Pancreas (tissue), 10 donors: ENCODE data around the gene PPIL1. TPM values are rescaled to one million over a fixed set of nuclear protein-coding genes. Genes with fewer than 3 reads are reported as not detected.
A peak's percentile ranks its signal among the peaks of the same experiment; 100 is the strongest.

Experiments
- ATAC-seq, 4 donors: fragments of 200-7000 bp; cut with Tn5 transposase; one replicate each; pipeline versions ENCODE4 v1.8.0 to v1.9.1; 2020; ENCODE audit warnings: mild to moderate bottlenecking in 4 of 4, moderate library complexity in 4 of 4
- DNase-seq, 6 donors: peaks; one replicate each; pipeline ENCODE4 v3.0.0-alpha.2; 2020
- FAIRE-seq: peaks from 2 replicates; lab custom pipeline; 2012; peaks lifted over from hg19 to GRCh38; lab: Jason Lieb, UNC
- H3K27ac ChIP-seq, 4 donors: fragments of 200-600 bp; sonication (generic); 1 replicate in 3 of 4; 2 replicates in 1 of 4; pipeline versions ENCODE4 v1.5.0 to v1.8.0; 2020
- H3K27me3 ChIP-seq, 4 donors: fragments of 200-600 bp; one replicate each; pipeline ENCODE4 v1.8.0; 2021
- H3K36me3 ChIP-seq, 3 donors: fragments of 200-600 bp; sonication (generic) in 1 of 3; one replicate each; pipeline versions ENCODE4 v1.5.0 to v1.8.0; 2020 to 2021
- H3K4me1 ChIP-seq, 3 donors: fragments of 200-600 bp; one replicate each; pipeline ENCODE4 v1.8.0; 2021
- H3K4me3 ChIP-seq, 4 donors: fragments of 200-600 bp; sonication (generic) in 2 of 4; one replicate each; pipeline versions ENCODE4 v1.5.0 to v1.8.0; 2020 to 2021
- H3K9me3 ChIP-seq, 4 donors: fragments of 200-600 bp; one replicate each; pipeline ENCODE4 v1.8.0; 2021
- WGBS, 2 donors: extraction: QIAGEN DNeasy Blood & Tissue Kit; methylation state at CpG; one replicate each; pipeline ENCODE4 v1.1.7; 2013; 5-methylcytosine and 5-hydroxymethylcytosine counted together
- intact Hi-C, 3 donors: fragments of 100-400 bp; cut with DNase I; formaldehyde crosslinking; loops; one replicate each; pipeline versions ENCODE4 v1.11.1 to v1.14.2; 2022
- polyA plus RNA-seq, 2 donors: library from polyadenylated mRNA; stranded (reverse); fragments of 200-250 nt; gene quantifications; one replicate each; pipeline ENCODE4 v1.2.3, GENCODE V29; 2013
- total RNA-seq, 6 donors: library from RNA; stranded (reverse); fragmentation: NEBNext Ultra II Directional in 4 of 6; extraction: Animal tissue kit (Norgen Biotek cat#: 25700) in 4 of 6; gene quantifications; one replicate each; pipeline versions ENCODE4 v1.2.1 to v1.2.4, GENCODE V29; 2021 to 2023
- TF ChIP-seq, protein P1 (sequence below), 4 donors: fragments of 200-600 bp; sonication (generic) in 3 of 4; IDR thresholded peaks; one replicate each; pipeline versions ENCODE4 v1.5.0 to v1.8.0; 2021; ENCODE audit warnings: antibody characterized with exemption in 4 of 4
- donor health status: healthy with polysubstance abuse.
- donor health status: DM: no; HTN: no; CAD: no; lungs with moderate emphysema.
- donor health status: DM: no; HTN: no; CAD: no.
- donor health status: control.
- donor health status: control.
- donor health status: Bipolar disorder and iron deficiency.
- donor health status: DM: yes; HTN: yes; CAD: no.
- donor health status: DM: no; HTN: no; CAD: no.
- donor health status: DM: no; HTN: no; CAD: no.
- donor health status: DM: yes; HTN: yes; CAD: no.

The PPIL1 gene
- total and polyA plus RNA-seq, 8 donors: 5.1 to 13.1 (median 8.7) TPM

DNA sequence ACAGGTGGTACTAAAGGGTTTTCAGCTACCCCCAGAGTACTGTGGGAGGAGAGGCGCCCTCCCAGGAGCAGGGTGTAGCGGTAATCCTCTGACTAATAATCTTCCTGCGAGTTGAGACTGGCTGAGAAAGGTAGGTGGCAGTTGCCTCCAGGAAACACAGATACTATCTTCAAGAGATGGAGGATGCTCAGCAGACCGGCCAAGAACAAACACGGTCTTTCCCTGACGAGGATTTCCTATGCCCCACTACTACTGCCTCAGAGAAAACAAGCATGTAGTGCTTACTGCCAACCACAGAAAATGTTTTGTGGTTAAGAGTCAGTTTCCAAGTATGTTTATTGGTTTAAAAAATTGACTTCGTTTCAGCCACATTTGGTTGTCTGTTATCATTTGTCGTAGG is 38.0 kb upstream of the PPIL1 start:
- no peak overlapping the region for H3K27ac ChIP-seq

GRCh38 chr6:36912030-36912454 is 37.4 kb upstream of the PPIL1 start:
- Histone ChIP-seq H3K36me3 (peaks cover 0 to 22% (median 0%) of the 10 kb centered on the region in 3 donors), H3K4me1 (peaks cover 16 to 24% (median 24%) of the 10 kb centered on the region in 3 donors), H3K4me3 (no peak overlapping the region), H3K9me3 (no peaks in the 10 kb centered on the region), H3K27ac (no peak overlapping the region), H3K27me3 (no peaks in the 10 kb centered on the region)
- whole genome bisulfite sequencing, 2 donors: 85 to 89% methylated on average over 4 of the region's 4 CpGs
- ATAC-seq (no peak), DNase-seq (no peak), FAIRE-seq (no peak)
- intact Hi-C loops: no loop called here
- TF ChIP-seq, protein P1, sequence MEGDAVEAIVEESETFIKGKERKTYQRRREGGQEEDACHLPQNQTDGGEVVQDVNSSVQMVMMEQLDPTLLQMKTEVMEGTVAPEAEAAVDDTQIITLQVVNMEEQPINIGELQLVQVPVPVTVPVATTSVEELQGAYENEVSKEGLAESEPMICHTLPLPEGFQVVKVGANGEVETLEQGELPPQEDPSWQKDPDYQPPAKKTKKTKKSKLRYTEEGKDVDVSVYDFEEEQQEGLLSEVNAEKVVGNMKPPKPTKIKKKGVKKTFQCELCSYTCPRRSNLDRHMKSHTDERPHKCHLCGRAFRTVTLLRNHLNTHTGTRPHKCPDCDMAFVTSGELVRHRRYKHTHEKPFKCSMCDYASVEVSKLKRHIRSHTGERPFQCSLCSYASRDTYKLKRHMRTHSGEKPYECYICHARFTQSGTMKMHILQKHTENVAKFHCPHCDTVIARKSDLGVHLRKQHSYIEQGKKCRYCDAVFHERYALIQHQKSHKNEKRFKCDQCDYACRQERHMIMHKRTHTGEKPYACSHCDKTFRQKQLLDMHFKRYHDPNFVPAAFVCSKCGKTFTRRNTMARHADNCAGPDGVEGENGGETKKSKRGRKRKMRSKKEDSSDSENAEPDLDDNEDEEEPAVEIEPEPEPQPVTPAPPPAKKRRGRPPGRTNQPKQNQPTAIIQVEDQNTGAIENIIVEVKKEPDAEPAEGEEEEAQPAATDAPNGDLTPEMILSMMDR (IDR thresholded peaks at IDR 0.05): no peak

More for the DNA sequence above, 38.0 kb upstream of the PPIL1 start:
- 87 to 89% methylated on average over 8 of the region's 8 CpGs for WGBS, 2 donors
- peaks cover 0 to 28% (median 0%) of the 10 kb centered on the region in 3 donors for H3K36me3 ChIP-seq
- H3K4me3 ChIP-seq: no peak overlapping the region
- FAIRE-seq: no peak
- H3K27me3 ChIP-seq: no peaks in the 10 kb centered on the region
- H3K4me1 ChIP-seq: peaks cover 10 to 19% (median 19%) of the 10 kb centered on the region in 3 donors
- ATAC-seq: no peak
- no peaks in the 10 kb centered on the region for H3K9me3 ChIP-seq
- no peak for DNase-seq
- TF ChIP-seq, protein P1 (IDR thresholded peaks at IDR 0.05): no peak
- intact Hi-C loops: no loop called here

GRCh38 chr6:36908747-36909146 is 34.1 kb upstream of the PPIL1 start:
- Histone ChIP-seq H3K27ac (peak overlapping the region in 2 of 4 donors; percentile 80 to 81), H3K27me3 (no peaks in the 10 kb centered on the region), H3K4me3 (no peak overlapping the region), H3K9me3 (no peaks in the 10 kb centered on the region), H3K36me3 (no peaks in the 10 kb centered on the region), H3K4me1 (peaks cover 30 to 38% (median 35%) of the 10 kb centered on the region in 3 donors)
- WGBS, 2 donors: 76 to 80% methylated on average over 2 of the region's 2 CpGs
- FAIRE-seq: no peak
- TF ChIP-seq, protein P1 (IDR thresholded peaks at IDR 0.05): no peak
- ATAC-seq: no peak
- DNase-seq: no peak
- intact Hi-C loops: loop anchor here in 1 of 3 donors (10.0 kb wide), 1 partner anchor 66 kb away; no protein-coding TSS in a partner anchor

DNA sequence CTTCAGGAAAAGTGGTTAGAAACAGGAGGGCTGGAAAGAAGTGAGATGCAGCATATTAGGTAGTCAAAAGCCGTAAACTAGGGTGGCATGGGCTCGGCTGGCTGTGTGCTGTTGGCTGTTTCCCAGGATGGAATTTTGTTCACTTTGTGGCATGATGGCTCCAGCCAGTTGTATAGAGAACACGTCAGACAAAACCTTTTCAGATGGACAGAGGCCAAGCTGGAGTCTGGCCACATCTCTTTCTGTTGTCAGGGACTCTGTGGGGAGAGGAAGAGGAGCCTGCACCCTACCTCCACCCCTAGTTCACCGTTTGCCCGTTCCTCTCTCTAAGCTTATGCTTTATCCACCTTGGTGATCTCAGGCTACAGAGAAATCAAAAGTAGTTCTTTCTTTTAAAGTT is 33.2 kb upstream of the PPIL1 start:
- peak overlapping the region; percentile 1 to 81 (median 70) for H3K27ac ChIP-seq
- ATAC-seq: peak; percentile 61 to 93 (median 76)
- WGBS, 2 donors: 8 to 15% methylated on average over 5 of the region's 5 CpGs

More for the DNA sequence above, 33.2 kb upstream of the PPIL1 start:
- Histone ChIP-seq H3K27me3 (no peaks in the 10 kb centered on the region), H3K9me3 (no peaks in the 10 kb centered on the region), H3K4me1 (peaks cover 27 to 36% (median 30%) of the 10 kb centered on the region in 3 donors), H3K4me3 (no peak overlapping the region), H3K36me3 (peaks cover 0 to 5% (median 0%) of the 10 kb centered on the region in 3 donors)
- FAIRE-seq (no peak), DNase-seq (peak in 5 of 6 donors; percentile 66 to 91 (median 78))
- TF ChIP-seq, protein P1 (IDR thresholded peaks at IDR 0.05): no peak
- intact Hi-C loops: loop anchor here in 1 of 3 donors (10.0 kb wide), 1 partner anchor 67 kb away; no protein-coding TSS in a partner anchor
